Epithelial cell of proximal tubule (primary cell): ENCODE results near the gene HSP90AA1. TPM values are rescaled to one million over a fixed set of nuclear protein-coding genes. Genes with fewer than 3 reads are reported as not detected.
"Not testable (repeated sequence)": the region's sequence is repeated elsewhere in the genome, so short reads cannot be mapped to it uniquely, and the experiment has no call there.

Source experiments
- DNase-seq: peaks from one replicate; pipeline ENCODE4 v3.0.0-alpha.2; 2011; ENCODE audit warnings: low read depth
- H3K4me3 ChIP-seq: 2 replicates; pipeline ENCODE4 v1.5.1; 2011; ENCODE audit warnings: low read depth, mild to moderate bottlenecking, low read length
- total RNA-seq: library from RNA; depleted of rRNA; stranded (reverse); fragments of >200 nt; gene quantifications from 2 replicates; pipeline ENCODE4 v1.2.3, GENCODE V29; 2015
- TF ChIP-seq, protein P1 (sequence below): conservative IDR thresholded peaks from 2 replicates; pipeline ENCODE4 v1.5.1; 2012; ENCODE audit warnings: low read depth, mild to moderate bottlenecking, low read length

The HSP90AA1 gene
- total RNA-seq, 1 donor from 2014 or later, result 615 TPM

DNA sequence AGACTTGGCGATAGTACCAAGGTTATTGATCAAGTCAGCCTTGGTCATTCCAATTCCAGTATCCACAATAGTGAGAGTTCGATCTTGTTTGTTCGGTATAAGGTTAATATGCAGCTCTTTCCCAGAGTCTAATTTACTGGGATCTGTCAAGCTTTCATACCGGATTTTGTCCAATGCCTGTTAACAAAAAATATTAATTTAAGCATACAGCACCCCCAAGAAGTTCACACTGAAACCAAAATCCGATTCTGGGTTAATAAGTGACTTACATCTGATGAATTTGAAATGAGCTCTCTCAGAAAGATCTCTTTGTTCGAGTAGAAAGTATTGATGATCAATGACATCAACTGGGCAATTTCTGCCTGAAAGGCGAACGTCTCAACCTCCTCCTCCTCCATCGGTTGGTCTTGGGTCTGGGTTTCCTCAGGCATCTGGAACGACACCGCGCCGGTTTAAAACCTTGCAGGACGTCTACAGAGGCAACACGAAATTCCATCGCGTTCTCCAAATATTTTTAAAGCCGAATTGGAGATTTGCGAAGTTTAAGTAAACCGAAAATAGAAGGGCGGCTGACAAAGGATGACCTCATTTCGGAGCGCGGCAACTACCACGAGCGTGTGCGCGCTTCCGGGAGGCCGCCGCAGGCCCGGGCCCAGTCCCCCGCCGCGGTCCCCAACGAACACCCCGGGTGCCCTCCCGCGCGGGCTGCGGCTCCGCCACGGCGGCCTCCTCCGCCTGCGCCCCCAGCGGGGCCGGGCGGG lies 716 bp downstream of the HSP90AA1 start:
- peak overlapping the region; percentile 83 for H3K4me3 ChIP-seq
- DNase-seq, result no peak
- TF ChIP-seq, protein P1, sequence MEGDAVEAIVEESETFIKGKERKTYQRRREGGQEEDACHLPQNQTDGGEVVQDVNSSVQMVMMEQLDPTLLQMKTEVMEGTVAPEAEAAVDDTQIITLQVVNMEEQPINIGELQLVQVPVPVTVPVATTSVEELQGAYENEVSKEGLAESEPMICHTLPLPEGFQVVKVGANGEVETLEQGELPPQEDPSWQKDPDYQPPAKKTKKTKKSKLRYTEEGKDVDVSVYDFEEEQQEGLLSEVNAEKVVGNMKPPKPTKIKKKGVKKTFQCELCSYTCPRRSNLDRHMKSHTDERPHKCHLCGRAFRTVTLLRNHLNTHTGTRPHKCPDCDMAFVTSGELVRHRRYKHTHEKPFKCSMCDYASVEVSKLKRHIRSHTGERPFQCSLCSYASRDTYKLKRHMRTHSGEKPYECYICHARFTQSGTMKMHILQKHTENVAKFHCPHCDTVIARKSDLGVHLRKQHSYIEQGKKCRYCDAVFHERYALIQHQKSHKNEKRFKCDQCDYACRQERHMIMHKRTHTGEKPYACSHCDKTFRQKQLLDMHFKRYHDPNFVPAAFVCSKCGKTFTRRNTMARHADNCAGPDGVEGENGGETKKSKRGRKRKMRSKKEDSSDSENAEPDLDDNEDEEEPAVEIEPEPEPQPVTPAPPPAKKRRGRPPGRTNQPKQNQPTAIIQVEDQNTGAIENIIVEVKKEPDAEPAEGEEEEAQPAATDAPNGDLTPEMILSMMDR, result no peak

DNA sequence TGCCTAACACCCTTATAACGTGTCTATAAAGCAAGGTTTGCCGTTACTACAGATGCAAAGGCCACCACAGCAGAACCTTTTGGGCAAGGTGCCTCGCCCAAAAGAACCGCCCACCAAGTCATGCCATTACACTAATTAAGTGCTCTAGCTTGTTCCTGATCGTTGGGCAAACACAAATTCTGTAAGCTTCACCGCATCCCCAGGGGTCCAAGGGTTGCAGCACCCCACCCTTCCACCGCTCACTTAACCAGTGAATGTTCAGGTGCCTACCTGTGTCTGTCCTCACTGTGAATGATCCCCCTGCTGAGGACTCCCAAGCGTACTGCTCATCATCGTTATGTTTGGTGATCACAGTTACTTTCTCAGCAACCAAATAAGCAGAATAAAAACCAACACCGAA lies 1.4 kb downstream of the HSP90AA1 start:
- DNase-seq, result no peak
- TF ChIP-seq, protein P1, result no peak
- H3K4me3 ChIP-seq, result peak overlapping the region; percentile 83

DNA sequence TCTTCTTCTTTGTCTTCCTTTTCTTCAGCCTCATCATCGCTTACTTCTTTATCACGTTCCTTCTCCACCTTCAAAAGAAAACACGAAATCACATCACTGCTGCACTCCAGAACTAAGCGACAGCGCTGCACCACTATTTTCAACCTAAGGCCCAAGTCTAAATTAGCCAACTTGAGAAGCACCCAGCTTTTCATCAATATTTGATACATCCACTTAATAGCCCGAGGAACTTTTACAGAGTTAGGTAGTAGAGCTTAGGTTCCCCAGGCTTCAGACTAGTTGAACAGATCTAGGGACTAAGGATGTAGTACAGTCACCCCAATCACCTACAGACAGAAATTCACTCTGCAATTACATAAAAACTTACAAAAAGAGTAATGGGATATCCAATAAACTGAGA lies 1.9 kb downstream of the HSP90AA1 start:
- no peak for DNase-seq
- TF ChIP-seq, protein P1, result no peak
- peak overlapping the region; percentile 83 for H3K4me3 ChIP-seq

DNA sequence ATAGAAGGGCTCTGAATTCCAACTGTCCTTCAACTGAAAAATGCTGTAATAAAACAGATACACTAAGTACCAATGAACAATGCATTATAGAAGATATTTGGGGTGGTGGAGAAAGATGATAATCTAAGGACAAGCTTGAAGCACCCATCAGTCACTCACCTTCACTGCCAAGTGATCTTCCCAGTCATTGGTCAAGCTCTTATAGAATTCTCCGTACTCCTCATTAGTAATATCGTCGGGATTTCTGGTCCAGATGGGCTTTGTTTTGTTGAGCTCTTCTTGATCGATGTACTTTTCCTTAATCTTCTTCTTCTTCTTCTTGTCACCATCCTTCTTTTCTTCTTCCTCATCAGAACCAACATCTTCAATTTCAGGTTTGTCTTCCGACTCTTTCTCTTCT lies 2.3 kb downstream of the HSP90AA1 start:
- not testable (repeated sequence) for H3K4me3 ChIP-seq, DNase-seq

DNA sequence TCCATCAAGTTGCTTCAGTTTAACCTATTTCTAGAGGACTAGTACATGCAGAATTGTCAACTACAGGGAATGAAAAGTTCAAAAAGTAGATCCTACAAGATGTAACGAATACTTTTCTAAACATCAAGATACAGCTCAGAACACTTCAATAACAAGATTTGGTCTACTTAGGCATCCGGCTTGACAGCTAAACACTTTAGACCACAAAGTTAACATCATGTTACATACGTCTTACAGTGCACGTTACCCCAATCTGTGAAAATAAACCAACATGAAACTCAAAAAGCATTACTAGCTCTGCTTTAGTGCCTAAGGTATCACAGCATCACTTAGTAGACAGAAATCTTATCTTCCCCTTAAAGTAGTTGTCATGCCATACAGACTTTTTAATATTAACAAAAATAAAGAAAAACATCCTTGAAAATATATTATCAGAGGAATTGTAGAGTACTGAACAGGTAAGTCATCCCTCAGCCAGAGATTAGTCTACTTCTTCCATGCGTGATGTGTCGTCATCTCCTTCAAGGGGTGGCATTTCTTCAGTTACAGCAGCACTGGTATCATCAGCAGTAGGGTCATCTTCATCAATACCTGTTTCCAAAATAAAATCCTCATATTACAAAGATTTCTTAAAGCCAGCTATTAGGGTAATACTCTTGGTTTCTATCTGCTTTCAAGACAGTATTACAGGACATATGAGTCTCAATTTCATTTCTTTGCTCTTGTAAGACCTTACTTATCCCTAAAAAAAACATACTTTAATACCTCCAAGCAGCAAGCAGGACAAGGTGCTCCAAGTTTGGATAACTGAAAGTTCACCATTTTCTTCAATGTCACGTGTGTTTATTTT lies 5.4 kb downstream of the HSP90AA1 start:
- no peak for DNase-seq
- TF ChIP-seq, protein P1, result no peak
- H3K4me3 ChIP-seq, result no peak overlapping the region

DNA sequence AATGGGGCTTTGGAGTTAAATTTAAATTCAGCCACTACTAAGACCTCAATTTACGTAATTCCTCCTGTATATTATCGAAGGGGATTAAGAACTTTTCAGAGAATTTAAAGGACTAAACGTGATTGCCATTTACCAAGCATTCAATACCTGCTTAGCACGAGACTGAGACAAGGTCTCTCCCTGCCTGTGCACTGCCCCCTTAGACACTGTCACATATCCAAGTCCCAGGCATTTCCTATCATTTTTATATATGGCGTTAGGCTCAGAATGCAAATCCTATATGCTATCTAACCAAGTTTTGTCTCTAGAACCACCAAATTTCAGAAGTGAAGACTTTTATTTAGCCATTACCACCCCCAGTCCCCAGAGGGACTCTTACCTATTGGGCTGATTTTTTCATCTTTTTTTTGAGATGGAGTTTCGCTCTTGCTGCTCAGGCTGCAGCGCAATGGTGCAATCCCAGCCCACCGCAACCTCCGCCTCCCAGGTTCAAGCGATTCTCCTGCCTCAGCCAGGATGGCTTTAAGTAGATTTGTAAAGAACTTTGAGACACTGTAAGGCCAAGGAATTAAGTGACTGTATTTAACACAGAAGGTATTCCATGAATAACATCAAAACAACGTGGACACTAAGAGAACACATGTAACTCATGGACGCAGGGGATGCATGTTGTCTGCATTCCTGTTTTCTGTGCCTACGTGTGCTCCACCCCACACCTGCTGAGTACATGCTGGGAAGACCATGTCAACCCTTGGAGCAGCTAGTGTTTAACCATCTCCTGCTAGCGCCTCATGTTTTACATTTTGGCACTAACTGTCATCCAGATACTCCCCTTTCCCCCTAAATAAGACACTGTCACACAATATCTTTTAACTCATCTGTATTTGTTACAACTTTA lies 6.4 kb downstream of the HSP90AA1 start:
- DNase-seq, result no peak
- H3K4me3 ChIP-seq, result no peak overlapping the region
- TF ChIP-seq, protein P1, result no peak

DNA sequence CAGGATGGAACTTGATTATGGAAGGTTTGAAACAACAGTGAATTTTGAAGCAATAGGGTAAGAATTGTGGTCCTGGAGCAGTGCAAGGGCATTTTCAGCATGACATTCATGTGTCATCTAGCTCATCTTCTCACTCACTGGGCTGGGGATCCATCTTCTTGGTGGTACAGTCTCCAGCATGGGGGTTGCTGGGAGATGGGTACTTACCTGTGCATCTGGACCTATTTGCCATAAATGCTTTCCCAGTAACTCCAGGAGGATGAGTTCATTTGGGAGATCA lies 7.2 kb downstream of the HSP90AA1 start:
- TF ChIP-seq, protein P1, result no peak

More for the DNA sequence above, 7.2 kb downstream of the HSP90AA1 start:
- no peak overlapping the region for H3K4me3 ChIP-seq
- no peak for DNase-seq
